Activated CD4-positive, alpha-beta T cell treated with anti-CD3 and anti-CD28 coated beads, Interleukin-2, amount 50 U/mL, for 4 hours (primary cell): ENCODE data around the gene UCP3.

Source experiments
- DNase-seq, 2 experiments: peaks; one replicate each; pipeline ENCODE4 v3.0.0-alpha.2; 2020

Gene UCP3

DNA sequence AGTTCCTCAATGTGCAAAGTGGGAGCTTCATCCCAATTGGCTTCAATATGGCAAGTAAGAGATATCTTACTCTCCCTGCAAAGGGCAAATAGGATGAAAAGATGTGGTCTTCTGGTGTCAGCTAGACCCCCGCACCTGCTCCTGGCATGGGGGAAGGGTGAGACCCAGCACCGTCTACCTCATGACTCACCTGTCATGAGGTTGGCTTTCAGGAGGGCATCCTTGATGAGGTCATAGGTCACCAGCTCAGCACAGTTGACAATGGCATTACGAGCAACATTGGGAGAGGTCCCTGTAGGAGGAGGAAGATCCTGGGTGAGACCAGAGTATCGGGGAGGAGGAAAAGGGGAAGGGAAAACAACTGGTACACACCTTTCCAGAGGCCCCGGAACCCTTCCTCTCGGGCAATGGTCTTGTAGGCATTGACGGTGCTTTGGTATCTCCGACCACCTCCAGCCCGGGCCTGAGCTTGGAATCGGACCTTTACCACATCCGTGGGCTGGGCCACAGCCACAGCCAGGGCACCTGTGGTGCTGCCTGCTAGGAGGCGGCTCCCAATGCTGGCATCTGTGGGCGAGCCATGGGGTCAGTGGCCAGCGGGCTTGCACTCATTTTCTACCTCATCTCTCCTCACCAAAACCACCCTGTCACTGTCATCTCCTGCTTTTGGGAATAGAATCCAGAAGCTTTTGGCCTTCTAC, 32.3 kb downstream of the UCP3 start:
- no peak for DNase-seq

DNA sequence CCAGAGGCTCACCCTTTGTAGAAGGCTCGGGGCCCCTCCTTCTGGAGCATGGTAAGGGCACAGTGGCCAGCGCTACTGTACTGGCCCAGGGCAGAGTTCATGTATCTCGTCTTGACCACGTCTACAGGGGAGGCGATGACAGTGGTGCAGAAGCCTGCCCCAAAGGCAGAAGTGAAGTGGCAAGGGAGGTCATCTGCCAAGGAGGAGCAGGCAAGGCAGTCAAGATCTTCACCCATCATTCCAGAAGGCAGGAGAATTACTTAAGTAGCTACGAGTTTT, 33.5 kb downstream of the UCP3 start:
- DNase-seq = no peak

DNA sequence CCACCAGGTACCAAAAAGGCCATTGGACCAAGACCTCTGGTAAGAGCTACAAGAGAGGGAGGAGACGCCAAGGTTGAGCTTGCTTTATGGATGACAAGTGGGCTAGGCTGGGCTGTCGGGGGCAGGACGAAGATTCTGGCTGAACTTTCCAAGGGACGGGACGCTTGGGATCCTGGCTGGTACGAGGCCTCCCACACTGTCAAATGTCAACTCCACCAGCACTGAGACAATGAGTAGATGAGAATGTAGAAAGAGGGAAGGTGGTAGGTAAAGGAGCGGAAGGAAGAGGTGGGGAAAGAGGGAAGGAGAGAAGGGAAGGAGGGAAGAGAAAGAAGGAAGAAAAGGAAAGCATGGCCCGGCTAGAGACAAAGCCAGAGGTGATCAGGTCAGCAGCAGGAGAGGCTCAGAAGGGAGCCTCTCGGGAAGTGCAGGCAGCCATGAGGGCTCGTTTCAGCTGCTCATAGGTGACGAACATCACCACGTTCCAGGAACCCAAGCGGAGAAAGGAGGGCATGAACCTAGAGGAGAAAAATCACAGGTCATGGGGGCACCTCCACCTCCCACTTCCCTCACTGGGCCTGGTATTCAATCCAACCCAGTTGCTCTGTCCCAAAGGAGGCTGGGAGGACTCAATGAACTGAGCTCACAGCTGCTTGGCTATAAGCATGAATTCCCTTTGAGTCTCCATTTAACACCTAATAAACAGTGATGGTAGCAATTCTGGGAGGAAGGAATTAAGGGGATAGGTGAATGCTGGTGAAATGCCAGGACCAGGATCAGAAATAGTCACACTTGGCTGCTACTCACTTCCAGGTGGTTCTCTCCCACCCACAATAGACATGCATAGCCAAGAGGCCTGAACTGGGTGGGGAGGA, 34.0 kb downstream of the UCP3 start:
- no peak for DNase-seq

DNA sequence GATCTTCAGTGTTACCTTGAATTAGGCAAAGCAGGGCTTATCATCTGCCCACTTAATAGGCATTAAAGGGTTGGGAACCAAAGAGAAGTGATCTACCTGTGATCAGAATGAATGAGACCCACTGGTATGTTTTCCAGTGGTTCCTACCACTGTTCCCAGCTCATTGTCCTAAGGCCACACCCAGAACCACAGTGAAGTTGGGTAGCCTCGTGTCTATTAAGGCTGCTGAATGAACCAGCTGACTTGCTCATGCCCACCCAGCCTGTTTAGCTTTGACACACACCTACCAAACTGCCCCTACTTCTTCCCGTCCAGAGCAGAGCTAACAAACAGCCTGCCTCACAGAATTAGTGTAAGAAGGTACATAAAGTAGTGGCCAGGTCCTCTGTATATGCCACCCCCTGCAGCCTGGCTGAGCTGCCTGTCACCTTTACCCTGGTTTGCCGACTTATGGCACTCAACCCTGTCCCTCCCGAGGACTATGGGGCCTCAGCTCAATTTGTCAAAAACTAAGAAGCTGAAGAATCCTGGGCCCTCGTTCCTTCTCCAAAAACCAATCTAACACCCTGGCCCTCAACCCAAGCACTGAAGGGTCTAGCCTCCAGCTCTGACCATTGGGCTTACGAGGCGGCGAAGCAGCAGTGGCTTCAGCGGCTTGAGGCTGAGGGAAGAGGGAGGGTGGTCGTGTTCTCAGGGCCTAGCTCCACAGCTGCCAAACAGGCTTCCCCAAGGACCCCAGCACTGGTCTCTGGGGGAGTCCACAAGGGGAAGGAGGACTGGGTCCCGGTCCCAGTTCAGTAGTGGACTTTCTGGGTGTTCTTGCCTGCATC, 36.0 kb downstream of the UCP3 start:
- no peak for DNase-seq

DNA sequence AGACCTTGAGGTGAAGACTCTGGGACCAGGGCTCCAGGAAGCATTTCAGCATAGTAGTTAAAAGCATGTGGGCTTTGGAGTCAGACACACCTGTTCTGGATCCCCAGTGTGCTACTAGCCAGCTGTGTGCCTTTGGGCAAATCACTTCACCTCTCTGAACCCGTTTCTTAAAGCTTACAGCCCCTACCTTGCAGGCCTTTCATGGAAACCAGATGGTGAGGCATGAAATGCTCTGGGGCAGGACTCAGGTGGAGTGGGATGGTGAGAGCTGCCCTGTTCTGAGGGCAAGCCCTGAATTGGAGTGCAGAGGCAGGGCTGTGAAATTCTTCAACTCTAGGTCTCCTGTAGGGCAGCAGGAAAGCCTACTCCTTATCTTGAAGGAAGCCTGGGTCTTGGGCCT, 36.7 kb downstream of the UCP3 start:
- no peak for DNase-seq

DNA sequence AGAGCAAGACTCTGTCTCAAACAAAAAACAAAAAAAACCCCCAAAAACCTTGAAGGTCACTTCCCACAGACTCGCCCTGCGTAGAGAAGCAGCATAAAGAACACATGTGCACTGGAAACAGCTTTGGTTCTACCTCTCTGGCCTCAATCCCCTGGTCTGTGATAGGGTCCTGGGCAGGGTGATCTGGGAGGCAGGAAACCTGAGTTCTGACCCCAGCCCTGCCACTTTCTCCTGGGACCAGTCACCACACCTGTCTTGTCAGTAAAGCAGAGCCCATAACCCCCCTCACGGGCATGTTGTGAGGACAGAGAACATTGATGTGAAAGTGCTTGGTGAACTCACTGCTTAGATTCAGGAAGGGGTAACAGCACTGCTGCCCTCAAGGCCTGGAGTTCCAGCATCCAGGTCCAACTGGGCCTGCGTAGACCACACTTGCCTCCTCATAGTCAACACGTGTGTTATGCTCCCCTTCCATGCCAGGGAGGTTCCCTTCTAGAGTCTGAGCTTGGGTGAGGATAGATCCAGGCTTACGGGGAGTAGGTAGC, 37.6 kb downstream of the UCP3 start:
- DNase-seq = no peak

DNA sequence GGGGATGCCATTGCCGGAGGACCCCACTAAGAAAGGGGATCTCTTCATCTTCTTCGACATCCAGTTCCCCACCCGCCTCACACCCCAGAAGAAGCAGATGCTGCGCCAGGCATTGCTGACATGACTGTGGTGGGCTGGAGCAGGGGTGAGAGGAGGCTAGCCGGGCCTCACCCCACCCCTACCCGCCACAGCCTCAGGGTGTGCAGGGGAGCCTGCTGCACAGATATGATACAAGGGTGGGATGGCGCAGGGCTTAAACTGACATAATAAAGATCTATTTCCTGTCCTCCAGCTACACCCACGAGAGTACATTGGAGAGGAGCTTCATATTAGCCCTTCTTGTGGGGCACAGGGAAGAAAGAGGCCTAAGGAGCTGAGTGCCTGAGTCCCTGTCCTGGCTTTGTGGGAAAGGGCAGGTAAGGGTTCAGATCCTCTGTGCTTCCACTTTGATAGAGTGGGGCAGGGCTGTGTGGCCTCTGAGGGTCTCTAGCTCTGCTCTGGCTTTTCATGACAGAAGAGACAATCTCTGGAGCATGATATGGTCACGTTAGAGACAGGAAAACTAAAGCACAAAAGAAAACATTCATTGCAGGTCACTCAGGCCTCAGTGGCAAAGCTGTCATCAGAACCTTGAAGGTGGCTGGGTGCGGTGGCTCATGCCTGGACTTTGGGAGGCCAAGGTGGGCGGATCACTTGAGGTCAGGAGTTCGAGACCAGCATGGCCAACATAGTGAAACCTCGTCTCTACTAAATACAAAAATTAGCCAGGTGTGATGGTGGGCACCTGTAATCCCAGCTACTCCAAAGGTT, 38.7 kb downstream of the UCP3 start:
- DNase-seq = no peak

DNA sequence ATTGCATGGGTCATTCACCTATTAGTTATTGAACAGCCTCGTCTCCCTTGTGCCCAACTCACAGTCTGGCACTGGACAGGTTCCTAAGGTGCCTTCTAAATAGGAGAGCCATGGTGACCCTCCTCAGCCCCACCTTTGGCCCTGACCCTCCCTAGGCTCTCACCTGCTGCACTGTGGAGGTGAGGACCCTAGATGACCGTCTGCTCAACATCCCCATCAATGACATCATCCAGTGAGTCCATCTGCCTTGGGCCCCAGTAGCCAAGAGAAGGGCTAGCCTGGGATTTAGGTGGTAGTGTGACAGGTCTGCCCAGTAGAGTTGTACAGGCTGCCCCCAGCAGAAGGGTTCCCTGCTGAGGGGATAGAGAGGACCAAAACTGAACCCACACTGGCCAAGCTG, 39.8 kb downstream of the UCP3 start:
- no peak for DNase-seq

DNA sequence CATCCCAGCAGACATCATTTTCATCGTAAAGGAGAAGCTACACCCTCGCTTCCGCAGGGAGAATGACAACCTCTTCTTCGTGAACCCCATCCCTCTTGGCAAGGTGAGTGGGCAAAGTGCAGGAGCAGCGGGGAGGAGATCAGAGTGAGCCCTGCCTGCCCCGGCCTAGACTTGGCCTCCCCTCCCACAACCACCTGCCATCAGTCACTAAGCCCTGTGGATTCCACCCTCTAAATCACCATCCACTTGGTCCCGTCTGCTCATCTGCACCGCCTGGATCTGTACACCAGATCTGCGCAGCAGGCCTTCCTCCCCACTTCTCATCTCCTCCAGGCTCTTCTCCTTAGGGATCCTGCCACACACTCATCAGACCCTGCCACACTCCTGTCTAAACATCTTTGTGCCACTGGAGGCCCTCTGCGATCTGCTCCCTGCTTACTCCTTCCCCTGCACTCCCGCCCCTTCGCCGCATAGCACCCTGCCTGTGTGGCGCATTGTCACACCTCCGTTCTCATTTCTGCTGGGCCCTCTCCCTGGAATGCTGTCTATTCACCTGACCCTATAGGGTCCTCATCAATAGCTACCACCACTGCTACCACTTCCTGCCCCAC, 40.4 kb downstream of the UCP3 start:
- no peak for DNase-seq

DNA sequence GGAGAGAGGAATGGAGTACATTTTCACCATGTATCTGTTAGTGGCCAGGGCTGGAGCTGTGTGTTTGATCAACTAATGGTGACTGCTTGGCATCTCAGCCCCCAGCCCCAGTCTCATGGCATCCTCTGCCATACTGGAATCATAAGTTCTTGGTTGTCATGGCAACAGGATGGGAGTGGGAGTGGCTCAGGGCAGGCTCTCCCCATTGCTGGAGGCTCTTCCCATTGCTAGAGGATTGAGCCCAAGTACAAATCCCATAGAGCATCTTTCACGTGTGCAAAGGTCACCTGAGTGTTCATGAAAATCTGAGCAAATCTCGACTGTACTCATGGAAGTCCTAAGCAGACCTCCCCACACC, 43.1 kb downstream of the UCP3 start:
- no peak for DNase-seq

DNA sequence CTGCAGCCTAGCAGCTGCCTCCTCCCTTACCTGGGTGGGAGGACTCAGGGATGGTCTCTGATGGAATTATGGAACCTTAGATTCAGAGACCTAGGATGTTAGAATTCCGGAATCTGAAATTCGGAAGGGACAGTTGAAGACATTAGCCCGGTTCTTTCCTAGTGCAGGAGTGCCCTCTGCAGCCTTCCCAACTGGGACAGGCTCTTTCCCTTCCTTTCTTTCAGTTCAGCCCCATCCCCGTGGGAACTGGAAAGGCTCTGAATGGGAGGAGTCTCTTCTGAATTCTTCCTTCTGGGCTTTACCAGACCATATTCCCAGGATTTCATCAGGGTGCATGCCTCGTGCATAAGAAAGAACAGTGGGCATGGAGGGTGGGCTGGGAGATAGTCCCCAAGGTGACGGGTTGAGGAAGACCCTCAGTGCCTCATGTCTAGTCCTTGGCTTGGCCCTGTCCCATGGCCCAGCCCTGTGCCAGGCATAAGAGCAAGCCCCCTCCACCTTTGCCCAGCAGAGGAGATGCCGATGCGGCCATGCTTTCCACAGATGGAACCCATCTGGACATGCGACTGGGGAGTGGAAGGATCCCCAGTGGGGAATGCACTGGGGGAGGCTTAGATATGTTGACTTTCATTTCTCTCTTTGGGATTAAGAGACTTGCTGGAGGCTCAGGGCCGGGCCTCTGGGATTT, 43.7 kb downstream of the UCP3 start:
- DNase-seq = no peak

DNA sequence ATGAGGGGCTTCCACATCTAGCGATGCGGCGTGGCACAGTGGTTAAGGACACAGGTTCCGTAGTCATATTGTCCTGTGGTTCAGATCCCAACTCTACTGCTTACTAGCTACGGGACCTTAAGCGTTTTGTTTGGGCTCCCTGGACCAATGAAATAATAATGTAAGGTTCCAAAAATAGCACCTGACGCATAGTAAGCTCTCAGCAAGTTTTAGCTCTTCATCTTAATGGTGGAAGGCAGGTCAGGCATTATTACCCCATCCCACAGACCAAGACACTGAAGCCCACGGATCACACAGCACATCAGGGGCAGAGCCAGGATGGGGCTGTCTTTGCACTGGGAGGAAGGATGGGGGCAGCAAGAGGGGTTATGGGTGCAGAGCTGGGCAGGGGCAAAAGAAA, 45.0 kb downstream of the UCP3 start:
- DNase-seq = no peak

DNA sequence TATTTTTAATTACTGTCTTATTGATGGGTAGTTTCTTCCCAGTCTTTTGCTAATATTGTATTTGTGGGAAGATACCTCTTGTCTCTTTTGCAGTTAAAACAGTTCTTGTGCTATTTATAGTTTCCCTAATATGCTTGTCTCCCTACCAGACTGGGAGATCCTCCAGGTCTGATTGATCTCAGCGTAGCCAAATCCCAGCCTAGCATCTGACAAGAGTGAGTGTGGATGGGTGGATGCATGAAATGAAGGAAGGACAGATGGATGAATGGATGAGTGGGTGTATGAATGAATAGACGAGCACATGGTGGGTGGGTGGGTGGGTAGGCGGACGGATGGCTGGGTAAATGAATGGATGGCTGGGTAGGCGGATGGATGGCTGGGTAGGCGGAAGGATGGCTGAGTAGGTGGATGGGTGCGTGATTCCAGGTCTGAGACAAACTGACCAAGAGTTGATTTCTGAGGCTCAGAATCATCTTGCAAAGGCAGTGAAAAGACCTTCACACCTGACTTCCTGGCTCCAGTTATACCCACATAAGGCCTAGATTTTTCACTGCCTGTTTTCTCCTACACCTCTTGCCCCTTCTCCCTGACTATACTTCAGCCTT, 46.7 kb downstream of the UCP3 start:
- DNase-seq = no peak

DNA sequence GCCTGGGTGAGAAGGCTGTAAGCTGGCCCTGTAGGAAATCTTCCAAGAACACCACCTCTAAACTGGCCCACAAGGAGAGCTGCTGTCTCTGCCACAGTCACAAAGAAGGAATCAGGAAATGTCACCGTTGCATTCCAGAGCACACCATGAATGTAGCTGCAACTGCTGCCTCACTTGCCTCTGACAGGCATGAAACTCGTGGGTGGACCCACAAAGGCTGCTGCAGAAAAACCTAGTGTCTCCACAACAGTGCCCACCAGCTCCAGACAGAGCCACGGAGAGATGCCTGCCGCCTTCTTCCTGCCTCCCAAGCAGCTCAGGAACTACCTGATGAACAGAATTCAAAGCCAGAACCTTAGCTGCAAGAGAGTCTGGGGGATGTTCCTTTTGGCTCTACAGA, 47.6 kb downstream of the UCP3 start:
- DNase-seq = no peak

DNA sequence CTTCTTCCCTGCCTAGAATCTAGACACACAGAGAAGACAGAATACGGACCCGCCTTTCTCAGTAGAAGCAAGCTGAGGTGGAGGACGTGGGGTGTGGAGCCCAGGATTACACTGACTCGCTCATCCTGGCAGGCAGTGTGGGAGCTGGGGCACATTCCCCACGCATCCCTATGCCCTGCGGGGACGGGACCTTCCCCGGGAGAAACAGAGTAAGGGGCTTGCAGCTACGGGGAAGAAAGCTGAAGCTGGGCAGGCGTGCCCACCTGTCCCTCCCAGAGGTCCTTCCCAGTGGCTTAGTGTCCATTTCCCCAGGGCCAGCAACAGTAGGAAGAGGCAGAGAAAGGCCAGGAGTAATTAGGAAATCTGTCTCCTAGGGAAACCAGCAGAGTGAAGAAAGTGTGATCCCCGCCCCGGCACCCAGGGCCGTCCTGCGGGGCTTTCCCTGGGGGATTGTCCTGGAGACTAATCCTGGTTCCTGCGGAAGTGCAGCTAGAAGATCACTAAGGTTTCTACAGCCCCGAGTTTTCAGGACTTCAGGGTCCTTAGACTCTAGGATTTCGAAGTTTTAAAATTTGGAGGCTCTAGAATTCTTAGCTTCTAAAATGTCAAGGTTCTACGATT, 50.3 kb downstream of the UCP3 start:
- no peak for DNase-seq

DNA sequence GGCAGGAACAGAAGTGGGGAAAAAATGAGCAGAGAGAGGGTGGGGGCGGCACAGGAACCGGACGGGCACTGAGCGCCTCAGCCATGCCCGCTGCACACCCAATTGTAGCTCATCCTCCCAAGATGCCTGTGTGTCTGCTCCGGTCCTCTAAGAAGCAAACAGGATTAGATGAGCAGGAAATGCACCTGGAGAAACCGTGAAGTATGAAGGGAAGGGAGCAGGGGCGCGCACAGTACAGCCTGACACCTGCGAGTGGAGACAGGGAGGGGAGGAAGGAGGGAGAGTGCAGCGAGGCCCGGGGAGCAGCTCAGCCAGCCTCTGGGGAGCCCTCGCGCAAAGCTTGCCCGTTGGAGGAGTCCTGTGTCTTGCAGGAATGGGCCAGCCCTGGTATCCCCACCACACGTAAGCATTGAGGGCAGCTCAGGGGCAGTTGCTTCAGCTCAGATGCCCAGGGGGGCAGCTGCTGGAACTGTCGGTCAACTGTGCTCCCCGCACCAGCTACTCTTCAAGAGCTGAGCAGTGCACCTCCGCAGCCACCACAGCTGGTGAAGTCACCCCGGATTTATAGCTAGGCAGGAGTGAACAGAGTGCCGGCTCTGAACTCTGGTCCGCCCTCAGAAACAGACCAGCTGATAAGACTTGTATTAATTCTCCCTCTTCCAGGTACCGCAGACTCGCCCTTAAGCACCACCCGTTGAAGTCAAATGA, 51.1 kb downstream of the UCP3 start:
- no peak for DNase-seq

DNA sequence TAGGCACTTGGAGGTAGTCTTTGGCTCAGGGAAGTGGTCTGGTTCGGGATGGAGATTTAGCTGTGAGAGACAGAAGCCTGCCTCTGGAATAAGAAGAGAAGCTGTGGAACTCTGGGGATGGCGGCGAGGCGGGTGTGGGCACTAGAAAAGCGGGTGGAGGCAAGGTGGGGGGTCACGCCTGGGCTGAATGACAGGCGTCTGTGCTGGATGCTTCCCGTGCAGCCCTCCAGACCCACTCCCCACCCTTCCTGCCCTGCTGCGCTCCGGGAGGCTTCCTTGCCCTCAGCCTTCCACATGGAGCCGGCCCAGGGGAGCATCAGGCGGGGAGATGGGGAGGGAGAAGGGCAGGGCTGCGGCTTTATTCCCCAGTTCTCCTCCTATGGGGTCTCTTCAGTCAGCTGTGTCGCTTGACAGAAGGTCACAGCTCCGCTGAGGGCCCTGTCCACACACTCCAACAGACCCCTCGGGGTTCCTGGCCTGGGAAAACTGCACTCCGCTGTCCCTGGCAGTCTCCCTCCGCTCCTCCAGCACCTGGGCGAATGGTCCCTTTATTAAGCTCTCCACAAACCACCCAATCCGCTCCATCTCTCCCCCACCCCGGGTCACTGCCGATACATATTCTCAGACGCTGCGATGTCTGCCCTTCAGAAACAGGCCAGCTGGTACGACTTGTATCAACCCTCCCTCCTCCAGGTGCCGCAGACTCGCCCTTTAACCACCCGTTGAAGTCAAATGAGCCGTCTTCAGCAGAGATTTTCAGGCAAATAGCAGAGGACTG, 51.8 kb downstream of the UCP3 start:
- no peak for DNase-seq

DNA sequence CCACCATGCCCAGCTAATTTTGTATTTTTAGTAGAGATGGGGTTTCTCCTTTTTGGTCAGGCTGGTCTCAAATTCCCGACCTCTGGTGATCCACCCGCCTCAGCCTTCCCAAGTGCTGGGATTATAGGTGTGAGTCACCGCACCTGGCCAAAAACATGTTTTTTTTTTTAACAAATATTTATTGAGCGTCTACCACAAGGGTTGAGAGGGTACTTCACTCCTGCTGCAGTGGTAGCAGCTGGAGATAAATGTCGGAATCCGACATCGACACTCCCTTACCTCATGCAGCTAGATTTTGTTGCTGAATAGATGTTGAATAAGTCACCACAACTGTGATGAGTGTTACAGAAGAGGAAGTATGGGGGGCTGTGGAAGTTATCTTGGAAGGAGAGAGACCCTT, 57.1 kb downstream of the UCP3 start:
- no peak for DNase-seq
